Hepatic stellate cell (primary cell): ENCODE measurements around the gene SIGLEC11.

Experiments
- DNase-seq: peaks from one replicate; pipeline ENCODE4 v3.0.0; 2011; ENCODE audit warnings: low spot score

SIGLEC11 gene

DNA sequence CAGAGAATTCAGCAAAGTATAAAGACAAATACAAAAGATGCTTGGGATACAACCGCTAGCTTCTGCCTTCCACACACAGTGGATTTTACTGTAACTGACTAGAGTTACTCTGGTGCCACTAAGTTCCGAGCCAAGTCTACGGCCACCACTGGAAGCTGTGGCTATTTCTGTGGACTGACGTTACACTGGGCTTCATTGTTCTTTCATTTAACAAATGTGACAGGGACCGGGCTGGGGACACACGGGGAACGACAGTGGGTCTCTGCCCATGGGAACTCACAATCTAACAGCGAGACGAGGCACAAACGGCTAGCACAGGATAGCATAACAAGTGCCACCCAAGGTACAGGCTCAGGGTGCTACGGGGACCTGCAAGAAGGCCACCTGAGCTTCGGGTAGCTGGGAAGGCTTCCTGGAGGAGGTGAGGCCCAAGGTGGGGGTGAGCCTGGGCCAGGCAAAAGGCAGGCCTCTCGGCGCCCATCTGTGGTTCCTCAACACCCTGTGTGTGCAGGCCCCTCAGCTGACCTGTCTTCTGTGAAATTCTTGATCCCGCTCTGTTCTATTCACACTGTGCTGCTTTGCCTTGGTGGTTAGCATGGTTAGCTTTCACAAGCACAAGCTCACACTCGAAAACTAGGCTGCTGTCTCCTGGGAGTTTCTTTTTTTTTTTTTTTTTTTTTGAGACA is 54.0 kb downstream of the SIGLEC11 start:
- DNase-seq = no peak

DNA sequence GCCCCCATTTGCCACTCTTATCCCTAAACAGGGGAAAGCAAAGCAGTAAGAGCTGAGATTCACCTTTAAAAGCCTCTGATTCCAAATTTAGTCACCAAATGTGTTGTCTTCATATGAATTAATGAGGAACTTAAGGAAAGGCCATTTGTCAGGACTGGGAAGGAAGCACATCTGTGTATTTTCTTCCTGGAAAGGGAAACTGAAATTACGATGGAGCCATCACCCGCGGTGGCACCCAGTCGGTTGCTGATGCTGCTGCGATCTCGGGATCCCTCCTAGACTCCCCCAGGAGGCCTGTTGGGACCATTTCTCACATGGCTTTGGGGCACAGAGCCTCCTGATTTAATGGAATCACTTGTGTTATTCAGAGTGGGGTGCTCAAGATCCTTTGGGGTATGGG is 56.8 kb downstream of the SIGLEC11 start:
- DNase-seq = no peak
